LNCaP clone FGC (cell line): ENCODE results near the gene PPIF.

Experiments used
- DNase-seq: peaks from one replicate; pipeline ENCODE4 v3.0.0-alpha.2; 2011; ENCODE audit warnings: low read depth
- H3K4me3 ChIP-seq: 2 replicates; pipeline ENCODE4 v1.5.1; 2011; ENCODE audit warnings: mild to moderate bottlenecking, low read depth, low read length, control low read depth
- TF ChIP-seq, protein P1 (sequence below): IDR thresholded peaks from 2 replicates; pipeline ENCODE4 v1.5.1; 2012; ENCODE audit warnings: mild to moderate bottlenecking; ENCODE audit not compliant: control insufficient read depth, insufficient read depth; ENCODE audit errors: extremely low read depth

The PPIF gene

DNA sequence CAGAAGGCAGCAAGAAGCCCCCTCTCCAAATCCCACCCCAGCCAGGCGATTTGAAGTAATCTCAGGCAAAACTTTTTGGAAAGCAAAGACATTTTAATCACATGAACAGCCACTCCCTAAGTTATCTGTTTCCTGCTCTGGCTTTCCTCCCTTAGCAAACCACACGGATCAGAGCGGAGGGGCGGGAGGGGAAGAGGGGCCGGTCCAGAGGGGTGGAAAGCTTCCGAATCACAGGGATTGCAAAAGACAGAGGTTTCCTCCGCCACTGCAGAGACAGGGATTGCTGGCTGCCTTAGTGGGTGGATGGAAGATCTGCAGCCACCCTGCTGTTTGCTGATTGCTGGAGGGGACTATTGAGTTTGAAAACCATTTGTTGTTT is 57.0 kb downstream of the PPIF start:
- no peak for DNase-seq
- H3K4me3 ChIP-seq, result no peak overlapping the region
- TF ChIP-seq, protein P1, sequence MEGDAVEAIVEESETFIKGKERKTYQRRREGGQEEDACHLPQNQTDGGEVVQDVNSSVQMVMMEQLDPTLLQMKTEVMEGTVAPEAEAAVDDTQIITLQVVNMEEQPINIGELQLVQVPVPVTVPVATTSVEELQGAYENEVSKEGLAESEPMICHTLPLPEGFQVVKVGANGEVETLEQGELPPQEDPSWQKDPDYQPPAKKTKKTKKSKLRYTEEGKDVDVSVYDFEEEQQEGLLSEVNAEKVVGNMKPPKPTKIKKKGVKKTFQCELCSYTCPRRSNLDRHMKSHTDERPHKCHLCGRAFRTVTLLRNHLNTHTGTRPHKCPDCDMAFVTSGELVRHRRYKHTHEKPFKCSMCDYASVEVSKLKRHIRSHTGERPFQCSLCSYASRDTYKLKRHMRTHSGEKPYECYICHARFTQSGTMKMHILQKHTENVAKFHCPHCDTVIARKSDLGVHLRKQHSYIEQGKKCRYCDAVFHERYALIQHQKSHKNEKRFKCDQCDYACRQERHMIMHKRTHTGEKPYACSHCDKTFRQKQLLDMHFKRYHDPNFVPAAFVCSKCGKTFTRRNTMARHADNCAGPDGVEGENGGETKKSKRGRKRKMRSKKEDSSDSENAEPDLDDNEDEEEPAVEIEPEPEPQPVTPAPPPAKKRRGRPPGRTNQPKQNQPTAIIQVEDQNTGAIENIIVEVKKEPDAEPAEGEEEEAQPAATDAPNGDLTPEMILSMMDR, result no peak

DNA sequence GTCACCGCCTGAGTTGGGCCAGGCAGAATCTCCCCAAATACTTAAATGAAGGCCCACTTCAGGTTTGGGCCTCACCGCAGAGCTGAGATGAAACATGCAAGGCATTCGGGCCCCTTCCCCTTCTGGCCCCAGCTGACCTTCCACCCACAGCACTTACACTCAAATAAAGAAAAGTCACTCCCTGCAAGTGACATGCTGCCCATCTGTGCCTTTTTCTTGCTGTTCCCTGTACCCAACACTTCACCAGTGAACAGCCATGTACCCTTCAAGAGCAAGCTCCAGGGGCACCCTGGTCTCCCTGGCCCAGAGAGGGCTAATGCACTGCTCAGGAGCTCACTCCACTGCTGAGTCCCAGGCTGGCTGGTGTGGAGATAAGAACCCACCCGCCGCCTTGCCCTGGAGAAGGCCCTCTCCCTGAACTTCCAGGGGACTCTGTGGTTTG is 57.4 kb downstream of the PPIF start:
- DNase-seq, result no peak
- TF ChIP-seq, protein P1, result no peak
- no peak overlapping the region for H3K4me3 ChIP-seq
